Transverse colon (tissue), 4 donors: ENCODE results near the gene CCDC7. TPM values are rescaled to one million over a fixed set of nuclear protein-coding genes. Genes with fewer than 3 reads are reported as not detected.

Source experiments
- DNase-seq: peaks from one replicate; pipeline ENCODE4 v3.0.0-alpha.2; 2019
- H3K27ac ChIP-seq, 4 donors: fragments of 200-600 bp; sonication (generic); 2 replicates each; pipeline ENCODE4 v1.5.1; 2016 to 2018; ENCODE audit warnings: inconsistent platforms in 4 of 4
- H3K27me3 ChIP-seq: fragments of 200-600 bp; sonication (generic); 2 replicates; pipeline ENCODE4 v1.5.1; 2017; ENCODE audit warnings: inconsistent platforms
- H3K36me3 ChIP-seq, 4 donors: fragments of 200-600 bp; sonication (generic); 2 replicates each; pipeline ENCODE4 v1.5.1; 2017 to 2019; ENCODE audit warnings: inconsistent platforms in 4 of 4
- H3K4me1 ChIP-seq, 4 donors: fragments of 200-600 bp; sonication (generic); 2 replicates each; pipeline ENCODE4 v1.5.1; 2017 to 2020; ENCODE audit warnings: inconsistent platforms in 4 of 4
- H3K4me3 ChIP-seq, 4 donors: fragments of 200-600 bp; sonication (generic); 1 replicate in 1 of 4; 2 replicates in 3 of 4; pipeline versions ENCODE4 v1.5.1 to v1.6.1; 2017 to 2019; ENCODE audit warnings: inconsistent platforms in 4 of 4
- H3K9me3 ChIP-seq, 2 donors: fragments of 200-600 bp; sonication (generic); 2 replicates each; pipeline ENCODE4 v1.5.1; 2017 to 2019; ENCODE audit warnings: inconsistent platforms in 2 of 2
- EP300 ChIP-seq: sonication (generic); formaldehyde crosslinking; IDR thresholded peaks from one replicate; pipeline ENCODE4 v1.6.1; 2017; ENCODE audit warnings: antibody characterized with exemption, low read depth
- POLR2A ChIP-seq: fragments of 450-650 bp; IDR thresholded peaks from one replicate; pipeline ENCODE4 v1.6.1; 2016; ENCODE audit warnings: antibody characterized with exemption, mild to moderate bottlenecking, moderate library complexity
- POLR2AphosphoS5 ChIP-seq, 3 donors: sonication (generic); formaldehyde crosslinking; IDR thresholded peaks; one replicate each; pipeline ENCODE4 v1.6.1; 2016; ENCODE audit warnings: antibody characterized with exemption in 3 of 3
- WGBS, 2 donors: methylation state at CpG; one replicate each; pipeline ENCODE4 v1.1.5; 2018; ENCODE audit warnings: low coverage in 1 of 2; 5-methylcytosine and 5-hydroxymethylcytosine counted together
- in situ Hi-C, 4 donors: fragments of 200-750 bp; cut with MboI; loops; one replicate each; pipeline versions ENCODE4 v1.15.0 to v1.15.1; 2017; ENCODE audit warnings: low sequenced_read_pairs in 3 of 4, low pct_ligation_motif_present in 1 of 4, low pct_unique_long_range_greater_than_20kb in 1 of 4
- intact Hi-C: fragments of 100-400 bp; cut with DNase I; formaldehyde crosslinking; loops from one replicate; pipeline ENCODE4 v1.15.1; 2023; ENCODE audit warnings: low total_unique reads
- total RNA-seq, 4 donors: library from RNA; depleted of rRNA; stranded (reverse); fragments of >200 nt; gene quantifications; one replicate each; pipeline ENCODE4 v1.1.0, GENCODE V29; 2016
- TF ChIP-seq, protein P1 (sequence below), 5 experiments: fragments of 200-600 bp in 3 of 5; fragments of 450-650 bp in 2 of 5; sonication (generic) in 3 of 5; IDR thresholded peaks; 1 replicate in 2 of 5; 2 replicates in 3 of 5; pipeline ENCODE4 v1.5.1; 2016 to 2017; ENCODE audit warnings: antibody characterized with exemption in 5 of 5, inconsistent platforms in 3 of 5, mild to moderate bottlenecking in 2 of 5, moderate library complexity in 1 of 5

The CCDC7 gene
- total RNA-seq, 4 donors from 2014 or later, result 4.8 to 17.6 (median 13.3) TPM

DNA sequence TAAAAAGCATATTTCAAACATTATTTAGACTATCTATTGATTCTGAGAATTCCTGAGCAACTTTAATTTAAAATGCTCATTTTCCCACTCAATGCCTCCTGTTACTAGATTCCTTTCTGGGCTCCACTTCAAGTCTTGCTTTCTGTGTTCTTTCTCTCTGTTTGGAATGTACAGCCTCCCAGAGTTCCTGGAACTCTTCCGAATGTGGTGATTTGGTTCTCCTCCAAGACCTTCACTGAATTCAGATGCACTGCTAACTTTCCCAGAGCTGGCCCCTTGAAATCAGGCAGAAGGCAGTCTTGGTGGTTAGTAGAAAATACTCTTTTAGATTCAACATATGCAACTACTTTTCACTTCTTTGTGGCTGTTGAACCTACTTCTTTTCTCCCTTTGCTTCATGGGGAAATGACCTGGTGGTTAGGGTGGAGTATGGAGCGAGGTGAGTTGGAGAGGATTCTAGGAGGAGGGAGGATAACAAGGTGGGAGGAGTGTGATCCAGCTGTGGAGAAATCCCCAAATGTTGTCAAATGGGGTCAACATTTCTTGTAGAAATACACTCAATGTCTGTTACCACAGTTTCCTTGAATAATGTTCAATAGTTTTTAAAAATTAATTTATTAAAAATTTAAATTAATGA, 27.9 kb upstream of the CCDC7 start:
- WGBS, 2 donors, result 54 to 61% methylated on average over 2 of the region's 2 CpGs
- Histone ChIP-seq H3K4me3 (no peak overlapping the region), H3K27me3 (no peaks in the 10 kb centered on the region), H3K9me3 (peaks cover 0 to 7% of the 10 kb centered on the region in 2 donors), H3K36me3 (no peaks in the 10 kb centered on the region), H3K4me1 (peaks cover 0 to 32% (median 2%) of the 10 kb centered on the region in 4 donors), H3K27ac (peak overlapping the region; percentile 46 to 82 (median 60))
- TF ChIP-seq, protein P1, sequence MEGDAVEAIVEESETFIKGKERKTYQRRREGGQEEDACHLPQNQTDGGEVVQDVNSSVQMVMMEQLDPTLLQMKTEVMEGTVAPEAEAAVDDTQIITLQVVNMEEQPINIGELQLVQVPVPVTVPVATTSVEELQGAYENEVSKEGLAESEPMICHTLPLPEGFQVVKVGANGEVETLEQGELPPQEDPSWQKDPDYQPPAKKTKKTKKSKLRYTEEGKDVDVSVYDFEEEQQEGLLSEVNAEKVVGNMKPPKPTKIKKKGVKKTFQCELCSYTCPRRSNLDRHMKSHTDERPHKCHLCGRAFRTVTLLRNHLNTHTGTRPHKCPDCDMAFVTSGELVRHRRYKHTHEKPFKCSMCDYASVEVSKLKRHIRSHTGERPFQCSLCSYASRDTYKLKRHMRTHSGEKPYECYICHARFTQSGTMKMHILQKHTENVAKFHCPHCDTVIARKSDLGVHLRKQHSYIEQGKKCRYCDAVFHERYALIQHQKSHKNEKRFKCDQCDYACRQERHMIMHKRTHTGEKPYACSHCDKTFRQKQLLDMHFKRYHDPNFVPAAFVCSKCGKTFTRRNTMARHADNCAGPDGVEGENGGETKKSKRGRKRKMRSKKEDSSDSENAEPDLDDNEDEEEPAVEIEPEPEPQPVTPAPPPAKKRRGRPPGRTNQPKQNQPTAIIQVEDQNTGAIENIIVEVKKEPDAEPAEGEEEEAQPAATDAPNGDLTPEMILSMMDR (IDR thresholded peaks at IDR 0.05), result no peak
- intact Hi-C loops, result no loop called here
- no peak for DNase-seq
- in situ Hi-C loops, result no loop called here

DNA sequence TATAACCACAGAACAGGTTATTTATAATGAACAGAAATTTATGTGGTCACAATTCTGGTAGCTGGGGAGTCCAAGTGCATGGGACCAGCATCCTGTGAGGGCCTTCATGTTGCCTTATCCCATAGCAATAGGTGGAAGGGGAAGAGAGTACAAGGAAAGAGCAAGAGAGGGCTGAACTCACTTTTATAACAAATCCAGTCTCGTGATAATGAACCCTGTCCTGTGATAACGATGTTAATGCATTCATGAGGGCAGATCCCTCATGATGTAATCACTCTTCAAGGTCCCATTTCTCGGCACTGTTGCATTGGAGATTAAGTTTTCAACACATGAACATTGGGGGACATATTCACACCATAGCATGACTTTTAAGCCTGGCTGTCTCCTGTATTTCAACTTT, 27.4 kb upstream of the CCDC7 start:
- no peaks in the 10 kb centered on the region for H3K36me3 ChIP-seq
- TF ChIP-seq POLR2A, result no peak
- TF ChIP-seq, protein P1 (IDR thresholded peaks at IDR 0.05), result no peak
- no peak for TF ChIP-seq POLR2AphosphoS5 (IDR thresholded peaks at IDR 0.05)
- no peak for TF ChIP-seq EP300
- intact Hi-C loops, result no loop called here
- H3K4me3 ChIP-seq, result no peak overlapping the region
- in situ Hi-C loops, result no loop called here
- WGBS, 2 donors, result 50 to 55% methylated on average over 3 of the region's 3 CpGs
- H3K27me3 ChIP-seq, result no peaks in the 10 kb centered on the region
- H3K27ac ChIP-seq, result peak overlapping the region; percentile 46 to 82 (median 60)
- DNase-seq, result no peak
- peaks cover 0 to 28% (median 2%) of the 10 kb centered on the region in 4 donors for H3K4me1 ChIP-seq
- peaks cover 0 to 7% of the 10 kb centered on the region in 2 donors for H3K9me3 ChIP-seq

DNA sequence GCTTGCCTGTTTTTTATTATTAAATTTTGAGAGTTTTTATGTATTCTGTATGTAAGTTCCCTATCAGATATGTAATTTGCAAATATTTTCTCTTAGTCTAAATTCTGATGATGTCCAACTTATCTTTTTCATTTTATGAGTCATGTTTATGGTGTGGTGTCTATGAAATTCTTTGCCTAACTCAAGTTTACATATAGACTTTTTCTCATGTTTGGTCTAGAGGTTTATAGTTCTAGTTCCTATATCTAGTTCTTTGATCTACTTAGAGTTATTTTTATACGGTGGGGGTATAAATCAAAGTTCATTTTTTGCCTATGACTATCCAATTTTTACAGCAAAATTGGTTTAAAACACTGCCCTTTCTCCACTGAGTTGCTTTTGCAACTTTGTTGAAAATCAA, 26.3 kb upstream of the CCDC7 start:
- no peak for DNase-seq
- no peaks in the 10 kb centered on the region for H3K36me3 ChIP-seq
- intact Hi-C loops (no loop called here), in situ Hi-C loops (no loop called here)
- no peak overlapping the region for H3K27ac ChIP-seq
- H3K4me3 ChIP-seq, result no peak overlapping the region
- peaks cover 0 to 7% of the 10 kb centered on the region in 2 donors for H3K9me3 ChIP-seq
- H3K4me1 ChIP-seq, result peaks cover 0 to 28% (median 2%) of the 10 kb centered on the region in 4 donors
- H3K27me3 ChIP-seq, result no peaks in the 10 kb centered on the region
- 63 to 67% methylated on average over 1 of the region's 1 CpG for WGBS, 2 donors
- TF ChIP-seq POLR2A (no peak), EP300 (no peak), POLR2AphosphoS5 (IDR thresholded peaks at IDR 0.05) (no peak)
- TF ChIP-seq, protein P1 (IDR thresholded peaks at IDR 0.05), result no peak

DNA sequence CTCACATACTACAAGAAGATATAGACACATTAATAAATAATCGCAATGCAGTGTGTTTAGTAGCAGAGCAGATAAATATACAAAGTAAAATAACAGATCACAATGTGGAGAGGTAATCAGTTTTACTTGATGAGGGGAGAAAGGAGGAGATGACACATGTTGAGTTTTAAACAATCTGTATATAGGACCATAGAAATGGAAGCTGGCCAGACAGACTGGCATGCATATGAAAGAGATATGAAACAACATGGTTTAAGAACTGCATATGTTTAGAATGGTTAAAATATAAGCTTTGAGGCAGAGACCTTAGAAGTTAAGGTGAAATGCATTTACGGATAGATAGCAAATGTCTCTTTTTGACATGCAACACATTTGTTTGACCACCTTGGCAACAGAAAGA, 19.8 kb upstream of the CCDC7 start:
- Histone ChIP-seq H3K36me3 (no peaks in the 10 kb centered on the region), H3K4me3 (no peak overlapping the region), H3K27ac (no peak overlapping the region), H3K27me3 (no peaks in the 10 kb centered on the region), H3K4me1 (no peaks in the 10 kb centered on the region), H3K9me3 (peaks cover 0 to 7% of the 10 kb centered on the region in 2 donors)
- TF ChIP-seq EP300 (no peak), POLR2AphosphoS5 (IDR thresholded peaks at IDR 0.05) (no peak), POLR2A (no peak)
- TF ChIP-seq, protein P1 (IDR thresholded peaks at IDR 0.05), result no peak
- in situ Hi-C loops, result no loop called here
- no peak for DNase-seq
- 90 to 100% methylated on average over 2 of the region's 2 CpGs for WGBS, 2 donors
- intact Hi-C loops, result no loop called here
